ENCODE results near the gene GALM. TPM values are rescaled to one million over a fixed set of nuclear protein-coding genes. Genes with fewer than 3 reads are reported as not detected.
"Not testable (repeated sequence)": the region's sequence is repeated elsewhere in the genome, so short reads cannot be mapped to it uniquely, and the experiment has no call there.

The GALM gene
- total RNA-seq, 1 donor from 2014 or later = 46.3 TPM

DNA sequence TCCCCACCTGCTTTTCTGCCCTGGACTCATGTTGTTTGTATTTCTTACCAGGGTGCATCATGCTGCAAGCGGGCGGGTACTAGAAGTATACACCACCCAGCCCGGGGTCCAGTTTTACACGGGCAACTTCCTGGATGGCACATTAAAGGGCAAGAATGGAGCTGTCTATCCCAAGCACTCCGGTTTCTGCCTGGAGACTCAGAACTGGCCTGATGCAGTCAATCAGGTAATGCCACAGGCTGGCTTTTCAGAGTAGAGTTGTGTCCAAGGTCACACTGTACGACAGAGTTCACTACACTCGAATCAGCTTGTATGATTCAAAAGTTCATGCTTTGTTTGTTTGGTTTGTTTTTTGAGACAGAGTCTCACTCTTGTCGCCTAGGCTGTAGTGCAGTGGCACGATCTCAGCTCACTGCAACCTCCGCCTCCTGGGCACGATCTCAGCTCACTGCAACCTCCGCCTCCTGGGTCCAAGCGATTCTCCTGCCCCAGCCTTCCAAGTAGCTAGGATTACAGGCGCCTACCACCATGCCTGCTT, 65.8 kb downstream of the GALM start:
- DNase-seq (ENCODE audit: low spot score, unreplicated experiment) = no peak
- Mint-ChIP-seq H3K4me1 (ENCODE audit: low read depth) (peaks cover 10% of the 10 kb centered on the region), H3K9me3 (ENCODE audit: low read depth) (no peaks in the 10 kb centered on the region), H3K27me3 (no peaks in the 10 kb centered on the region), H3K4me3 (ENCODE audit: low read depth) (no peak overlapping the region), H3K36me3 (ENCODE audit: insufficient read depth) (peaks cover 16% of the 10 kb centered on the region), H3K27ac (no peak overlapping the region)
- TF ChIP-seq, protein P1, sequence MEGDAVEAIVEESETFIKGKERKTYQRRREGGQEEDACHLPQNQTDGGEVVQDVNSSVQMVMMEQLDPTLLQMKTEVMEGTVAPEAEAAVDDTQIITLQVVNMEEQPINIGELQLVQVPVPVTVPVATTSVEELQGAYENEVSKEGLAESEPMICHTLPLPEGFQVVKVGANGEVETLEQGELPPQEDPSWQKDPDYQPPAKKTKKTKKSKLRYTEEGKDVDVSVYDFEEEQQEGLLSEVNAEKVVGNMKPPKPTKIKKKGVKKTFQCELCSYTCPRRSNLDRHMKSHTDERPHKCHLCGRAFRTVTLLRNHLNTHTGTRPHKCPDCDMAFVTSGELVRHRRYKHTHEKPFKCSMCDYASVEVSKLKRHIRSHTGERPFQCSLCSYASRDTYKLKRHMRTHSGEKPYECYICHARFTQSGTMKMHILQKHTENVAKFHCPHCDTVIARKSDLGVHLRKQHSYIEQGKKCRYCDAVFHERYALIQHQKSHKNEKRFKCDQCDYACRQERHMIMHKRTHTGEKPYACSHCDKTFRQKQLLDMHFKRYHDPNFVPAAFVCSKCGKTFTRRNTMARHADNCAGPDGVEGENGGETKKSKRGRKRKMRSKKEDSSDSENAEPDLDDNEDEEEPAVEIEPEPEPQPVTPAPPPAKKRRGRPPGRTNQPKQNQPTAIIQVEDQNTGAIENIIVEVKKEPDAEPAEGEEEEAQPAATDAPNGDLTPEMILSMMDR (IDR thresholded peaks at IDR 0.05; ENCODE audit: unreplicated experiment) = no peak

DNA sequence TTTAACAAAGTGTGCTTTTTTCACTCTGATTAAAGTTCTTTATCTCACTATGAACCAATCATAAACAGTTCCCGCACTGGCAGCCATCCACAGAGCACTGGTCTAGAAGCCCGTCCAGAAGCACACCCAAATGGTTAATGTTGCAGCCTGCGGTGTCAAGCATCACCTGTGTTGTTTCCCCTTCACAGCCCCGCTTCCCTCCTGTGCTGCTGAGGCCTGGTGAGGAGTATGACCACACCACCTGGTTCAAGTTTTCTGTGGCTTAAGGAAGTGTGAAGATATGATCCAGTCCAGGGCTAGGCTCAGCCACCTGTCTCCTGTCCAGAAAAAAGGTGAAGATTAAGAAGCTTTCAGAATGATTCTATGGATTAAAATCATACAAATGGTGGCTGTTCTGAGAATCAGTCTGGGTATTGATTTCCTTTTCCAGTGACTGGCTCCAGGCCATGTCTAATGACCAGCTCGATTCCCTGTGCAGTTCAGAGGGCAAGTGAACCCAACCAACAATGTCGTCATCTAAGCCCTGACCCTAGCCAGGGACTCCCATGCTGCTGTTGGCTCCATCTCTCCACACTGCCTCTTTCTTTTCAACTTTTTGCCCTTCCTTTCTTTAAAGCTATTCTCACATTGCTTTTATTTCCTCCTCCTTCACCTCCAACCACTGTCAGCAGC, 67.5 kb downstream of the GALM start:
- peaks cover 25% of the 10 kb centered on the region for H3K36me3 Mint-ChIP-seq (ENCODE audit: insufficient read depth)
- no peaks in the 10 kb centered on the region for H3K9me3 Mint-ChIP-seq (ENCODE audit: low read depth)
- peak overlapping the region; percentile 59 for H3K27ac Mint-ChIP-seq
- no peak overlapping the region for H3K4me3 Mint-ChIP-seq (ENCODE audit: low read depth)
- H3K4me1 Mint-ChIP-seq (ENCODE audit: low read depth) = peaks cover 10% of the 10 kb centered on the region
- no peaks in the 10 kb centered on the region for H3K27me3 Mint-ChIP-seq
- no peak for DNase-seq (ENCODE audit: low spot score, unreplicated experiment)
- TF ChIP-seq, protein P1 (IDR thresholded peaks at IDR 0.05; ENCODE audit: unreplicated experiment) = no peak

DNA sequence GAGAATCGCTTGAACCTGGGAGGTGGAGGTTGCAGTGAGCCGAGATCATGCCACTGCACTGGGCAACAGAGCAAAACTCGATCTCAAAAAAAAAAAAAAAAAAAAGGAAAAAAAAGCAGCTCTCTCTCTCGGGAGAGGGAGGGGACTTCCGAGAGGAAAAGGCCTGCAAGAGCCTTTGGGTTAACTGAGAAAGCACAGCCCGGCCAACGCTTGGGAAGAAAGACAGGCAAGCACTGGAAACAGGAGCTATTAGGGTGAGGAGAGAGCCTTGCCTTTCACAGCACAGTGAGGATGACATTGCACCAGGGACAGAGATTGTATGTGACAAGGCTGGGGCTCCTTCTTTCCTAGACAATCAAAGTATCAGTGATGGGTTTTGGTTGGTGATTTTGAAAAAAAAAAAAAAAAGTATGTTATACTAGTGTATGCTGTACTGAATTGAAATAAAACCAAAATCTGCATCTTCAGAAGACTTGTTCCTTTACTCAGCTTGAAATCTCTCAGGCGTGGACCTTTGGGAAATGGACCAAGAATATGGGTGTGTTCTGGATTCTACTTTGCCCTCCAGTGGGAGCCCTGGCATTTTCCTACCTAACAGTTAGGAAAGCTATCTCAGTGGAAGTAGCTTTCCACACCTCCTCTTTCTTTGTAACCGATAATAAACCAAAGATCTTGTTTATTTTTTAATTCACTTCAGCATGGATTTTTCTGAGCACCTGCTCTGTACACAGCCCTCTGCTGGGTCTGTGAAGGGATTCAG, 68.6 kb downstream of the GALM start:
- Mint-ChIP-seq H3K36me3 (ENCODE audit: insufficient read depth) (peaks cover 34% of the 10 kb centered on the region), H3K4me1 (ENCODE audit: low read depth) (peaks cover 10% of the 10 kb centered on the region), H3K9me3 (ENCODE audit: low read depth) (peaks cover 6% of the 10 kb centered on the region), H3K27me3 (no peaks in the 10 kb centered on the region), H3K4me3 (ENCODE audit: low read depth) (no peak overlapping the region), H3K27ac (peak overlapping the region; percentile 65)
- TF ChIP-seq, protein P1 (IDR thresholded peaks at IDR 0.05; ENCODE audit: unreplicated experiment) = no peak
- no peak for DNase-seq (ENCODE audit: low spot score, unreplicated experiment)

DNA sequence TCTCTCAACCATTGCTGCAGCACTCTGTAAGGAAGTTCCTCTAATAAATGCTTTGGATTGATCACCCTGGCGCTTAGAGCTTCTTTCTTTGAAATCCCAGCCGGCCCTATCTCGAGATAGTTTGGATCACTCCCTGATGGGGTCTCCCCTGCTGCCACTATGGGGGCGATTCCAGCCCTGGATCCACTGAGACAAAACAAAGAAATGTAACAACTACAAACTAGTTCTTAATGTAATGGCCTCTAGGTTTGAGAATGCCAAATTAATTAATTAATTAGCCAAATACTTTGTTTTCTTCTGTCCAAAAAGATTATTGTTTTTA, 70.0 kb downstream of the GALM start:
- Mint-ChIP-seq H3K27me3 (no peaks in the 10 kb centered on the region), H3K4me3 (ENCODE audit: low read depth) (no peak overlapping the region), H3K9me3 (ENCODE audit: low read depth) (peaks cover 9% of the 10 kb centered on the region), H3K4me1 (ENCODE audit: low read depth) (peaks cover 10% of the 10 kb centered on the region), H3K36me3 (ENCODE audit: insufficient read depth) (peaks cover 38% of the 10 kb centered on the region), H3K27ac (no peak overlapping the region)
- TF ChIP-seq, protein P1 (IDR thresholded peaks at IDR 0.05; ENCODE audit: unreplicated experiment) = no peak
- no peak for DNase-seq (ENCODE audit: low spot score, unreplicated experiment)

DNA sequence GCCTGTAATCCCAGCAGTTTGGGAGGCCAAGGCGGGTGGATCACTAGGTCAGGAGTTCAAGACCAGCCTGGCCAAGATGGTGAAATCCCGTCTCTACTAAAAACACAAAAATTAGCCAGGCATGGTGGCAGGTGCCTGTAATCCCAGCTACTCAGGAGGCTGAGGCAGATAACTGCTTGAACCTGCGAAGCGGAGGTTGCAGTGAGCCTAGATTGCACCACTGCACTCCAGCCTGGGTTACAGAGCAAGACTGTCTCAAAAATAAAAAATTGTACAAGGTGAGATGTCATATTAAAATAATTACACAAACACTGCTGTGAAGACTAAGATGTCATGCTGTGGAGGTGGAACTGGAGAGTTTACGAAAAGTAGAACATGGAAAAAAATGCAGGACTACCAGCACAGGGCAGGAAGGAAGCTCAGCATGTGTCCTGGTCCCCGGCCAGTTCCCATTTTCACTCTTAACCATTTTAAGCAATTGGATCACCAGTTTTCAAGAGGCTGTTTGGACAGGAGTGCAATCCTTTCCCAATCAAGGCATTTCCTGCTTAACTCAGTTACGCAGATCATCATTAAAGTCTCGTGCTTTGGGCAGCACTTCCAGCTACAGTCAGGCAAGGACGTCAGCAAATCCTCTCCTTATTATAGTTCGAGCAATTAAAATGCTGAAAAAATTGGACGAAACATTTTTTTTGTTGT, 71.2 kb downstream of the GALM start:
- not testable (repeated sequence) for DNase-seq (ENCODE audit: low spot score, unreplicated experiment); H3K4me1 Mint-ChIP-seq (ENCODE audit: low read depth); H3K27me3 Mint-ChIP-seq; H3K4me3 Mint-ChIP-seq (ENCODE audit: low read depth); H3K9me3 Mint-ChIP-seq (ENCODE audit: low read depth)
- H3K27ac Mint-ChIP-seq = peak overlapping the region; percentile 54
- H3K36me3 Mint-ChIP-seq (ENCODE audit: insufficient read depth) = peaks cover 40% of the 10 kb centered on the region

Data from progenitor cell of endocrine pancreas (in vitro differentiated cells).